IMR-90 (cell line): ENCODE measurements around the gene BCAS3. TPM values are rescaled to one million over a fixed set of nuclear protein-coding genes. Genes with fewer than 3 reads are reported as not detected.

Experiments
- ATAC-seq: fragments of 200-7000 bp; cut with Tn5 transposase; 2 replicates; pipeline ENCODE4 v1.9.1; 2020; ENCODE audit warnings: low read depth, mild to moderate bottlenecking, moderate library complexity
- BruUV-seq: library from RNA; stranded (reverse); fragments of 400-500 nt; replicated peaks from 2 replicates; lab custom pipeline; 2021; lab: Mats Ljungman, UMichigan
- CTCF ChIA-PET: fragments of 300-600 bp; formaldehyde crosslinking; extraction: SDS; loops from one replicate; lab custom pipeline; 2021; ENCODE audit warnings: antibody characterized with exemption; lab: Yijun Ruan, JAX
- POLR2A ChIA-PET: fragments of 300-600 bp; sonication (Branson Sonifier 250); formaldehyde crosslinking; loops from one replicate; lab custom pipeline; 2022; ENCODE audit warnings: antibody characterized with exemption; ENCODE audit not compliant: unreplicated experiment; lab: Charles Lee
- DNase-seq: peaks from one replicate; pipeline ENCODE4 v3.0.0; 2013
- H2AFZ ChIP-seq: replicated peaks from 2 replicates; pipeline ENCODE3; 2013; ENCODE audit warnings: low read length, mild to moderate bottlenecking; ENCODE audit not compliant: poor library complexity
- H2AK5ac ChIP-seq: 2 replicates; pipeline ENCODE4 v1.6.1; 2013; ENCODE audit warnings: low read depth, low read length, inconsistent platforms
- H2AK9ac ChIP-seq: replicated peaks from 2 replicates; pipeline ENCODE3; 2013; ENCODE audit warnings: mild to moderate bottlenecking, low read depth, low read length, moderate library complexity; ENCODE audit not compliant: poor library complexity
- H2BK120ac ChIP-seq: 2 replicates; pipeline ENCODE4 v1.6.1; 2013; ENCODE audit warnings: low read depth, low read length, inconsistent platforms
- H2BK15ac ChIP-seq: 3 replicates; pipeline ENCODE4 v1.6.1; 2013; ENCODE audit warnings: low read depth, low read length, inconsistent platforms
- H2BK20ac ChIP-seq: 2 replicates; pipeline ENCODE4 v1.6.1; 2013; ENCODE audit warnings: low read depth, mild to moderate bottlenecking, inconsistent platforms, low read length, moderate library complexity
- H2BK5ac ChIP-seq: 2 replicates; pipeline ENCODE4 v1.6.1; 2013; ENCODE audit warnings: mild to moderate bottlenecking, low read depth, low read length, inconsistent platforms; ENCODE audit not compliant: poor library complexity, severe bottlenecking
- H3K14ac ChIP-seq: replicated peaks from 2 replicates; pipeline ENCODE4 v1.6.1; 2013; ENCODE audit warnings: low read depth, low read length, inconsistent platforms
- H3K18ac ChIP-seq: 2 replicates; pipeline ENCODE4 v1.6.1; 2013; ENCODE audit warnings: low read depth, low read length, control low read depth
- H3K23ac ChIP-seq: 2 replicates; pipeline ENCODE4 v1.6.1; 2013; ENCODE audit warnings: low read depth, low read length, inconsistent platforms
- H3K27ac ChIP-seq: 2 replicates; pipeline ENCODE4 v1.5.1; 2013; ENCODE audit warnings: mild to moderate bottlenecking, control low read depth, low read length; ENCODE audit not compliant: insufficient read depth
- H3K27me3 ChIP-seq: 2 replicates; pipeline ENCODE4 v1.6.1; 2013; ENCODE audit warnings: low read length; ENCODE audit not compliant: control insufficient read depth, insufficient read depth
- H3K36me3 ChIP-seq: 2 replicates; pipeline ENCODE4 v1.6.1; 2013; ENCODE audit warnings: low read length, mixed read lengths; ENCODE audit not compliant: control insufficient read depth, insufficient read depth
- H3K4ac ChIP-seq: 2 replicates; pipeline ENCODE4 v1.6.1; 2013; ENCODE audit warnings: low read depth, low read length, inconsistent platforms
- H3K4me1 ChIP-seq: 2 replicates; pipeline ENCODE4 v1.6.1; 2013; ENCODE audit warnings: low read length, mixed read lengths; ENCODE audit not compliant: control insufficient read depth, insufficient read depth
- H3K4me2 ChIP-seq: 2 replicates; pipeline ENCODE4 v1.6.1; 2013; ENCODE audit warnings: low read depth, mild to moderate bottlenecking, control low read depth, low read length, moderate library complexity
- H3K4me3 ChIP-seq: 2 replicates; pipeline ENCODE4 v1.5.1; 2013; ENCODE audit warnings: low read depth, mild to moderate bottlenecking, control low read depth, low read length, moderate library complexity; ENCODE audit not compliant: insufficient read depth
- H3K56ac ChIP-seq: 2 replicates; pipeline ENCODE4 v1.6.1; 2013; ENCODE audit warnings: low read length, inconsistent platforms; ENCODE audit not compliant: insufficient read depth; ENCODE audit errors: extremely low read depth
- H3K79me1 ChIP-seq, 2 experiments: 2 replicates each; pipeline ENCODE4 v1.6.1; 2013; ENCODE audit warnings: low read length in 2 of 2, inconsistent platforms in 1 of 2, low read depth in 1 of 2
- H3K9ac ChIP-seq: 2 replicates; pipeline ENCODE4 v1.6.1; 2013; ENCODE audit warnings: low read depth, low read length, control low read depth
- H3K9me1 ChIP-seq: 2 replicates; pipeline ENCODE4 v1.6.1; 2013; ENCODE audit warnings: low read length, inconsistent platforms; ENCODE audit not compliant: insufficient read depth
- H3K9me3 ChIP-seq: 2 replicates; pipeline ENCODE4 v1.6.1; 2013; ENCODE audit warnings: low read length; ENCODE audit not compliant: control insufficient read depth, insufficient read depth
- H4K20me1 ChIP-seq: 2 replicates; pipeline ENCODE4 v1.6.1; 2013; ENCODE audit warnings: low read length, inconsistent platforms; ENCODE audit not compliant: insufficient read depth
- H4K5ac ChIP-seq: 2 replicates; pipeline ENCODE4 v1.6.1; 2013; ENCODE audit warnings: mild to moderate bottlenecking, low read depth, low read length, control low read depth
- H4K8ac ChIP-seq, 2 experiments: 2 replicates each; pipeline ENCODE4 v1.6.1; 2013; ENCODE audit warnings: low read depth in 2 of 2, low read length in 2 of 2, control low read depth in 1 of 2, inconsistent platforms in 1 of 2
- H4K91ac ChIP-seq: 2 replicates; pipeline ENCODE4 v1.6.1; 2013; ENCODE audit warnings: low read depth, low read length, inconsistent platforms; ENCODE audit not compliant: insufficient read depth
- BHLHE40 ChIP-seq: fragments of 150-350 bp; IDR thresholded peaks from 2 replicates; pipeline ENCODE4 v1.6.1; 2016; ENCODE audit warnings: mild to moderate bottlenecking, low read depth, low read length
- FOS ChIP-seq: fragments of 150-350 bp; IDR thresholded peaks from 2 replicates; pipeline ENCODE4 v1.6.1; 2016; ENCODE audit warnings: low read depth, low read length
- MAFK ChIP-seq: IDR thresholded peaks from 2 replicates; pipeline ENCODE4 v1.6.1; 2012; ENCODE audit warnings: low read depth, low read length, improper control_type of control experiment
- MAZ ChIP-seq: IDR thresholded peaks from 2 replicates; pipeline ENCODE4 v1.6.1; 2012; ENCODE audit warnings: low read depth, mild to moderate bottlenecking, low read length, improper control_type of control experiment, moderate library complexity, borderline replicate concordance
- NFE2L2 ChIP-seq: fragments of 150-350 bp; IDR thresholded peaks from 2 replicates; pipeline ENCODE4 v1.6.1; 2016; ENCODE audit warnings: low read depth, mild to moderate bottlenecking, low read length
- POLR2A ChIP-seq: IDR thresholded peaks from 2 replicates; pipeline ENCODE4 v1.6.1; 2012; ENCODE audit warnings: mild to moderate bottlenecking, low read depth, low read length
- RAD21 ChIP-seq: IDR thresholded peaks from 2 replicates; pipeline ENCODE4 v1.6.1; 2012; ENCODE audit warnings: low read length, improper control_type of control experiment
- SMC3 ChIP-seq: fragments of 150-350 bp; IDR thresholded peaks from 2 replicates; pipeline ENCODE4 v1.6.1; 2016; ENCODE audit warnings: low read depth, mild to moderate bottlenecking, antibody characterized with exemption, low read length, moderate library complexity
- WGBS, 2 experiments: methylation state at CpG; one replicate each; pipeline versions ENCODE4 v1.1.5 to v1.1.7; 2013; ENCODE audit warnings: missing lambda C conversion rate in 2 of 2; ENCODE audit not compliant: insufficient read length in 1 of 2; ENCODE audit errors: extremely low coverage in 2 of 2; 5-methylcytosine and 5-hydroxymethylcytosine counted together
- dilution Hi-C: fragments of 300-500 bp; cut with HindIII; formaldehyde crosslinking; loops from one replicate; pipeline ENCODE4 v1.14.3; 2018; ENCODE audit warnings: low sequenced_read_pairs; ENCODE audit not compliant: unreplicated experiment
- in situ Hi-C: fragments of 300-500 bp; cut with MboI; formaldehyde crosslinking; loops from 3 replicates; pipeline ENCODE4 v1.14.3; 2019; ENCODE audit warnings: low sequenced_read_pairs, inconsistent platforms, mixed read lengths
- intact Hi-C: fragments of 100-400 bp; cut with micrococcal nuclease; formaldehyde crosslinking; loops from 2 replicates; pipeline ENCODE4 v1.10.0; 2022
- polyA plus RNA-seq, 3 experiments: library from polyadenylated mRNA; depleted of rRNA; stranded (reverse); fragments of >200 nt; gene quantifications; 2 replicates each; pipeline ENCODE4 v1.2.3, GENCODE V29; 2012; ENCODE audit warnings: low replicate concordance in 1 of 3
- total RNA-seq: library from RNA; depleted of rRNA; stranded (reverse); fragments of >200 nt; gene quantifications from 2 replicates; pipeline ENCODE4 v1.2.3, GENCODE V29; 2012
- TF ChIP-seq, protein P1 (sequence below): conservative IDR thresholded peaks from 2 replicates; pipeline ENCODE4 v1.5.1; 2012; ENCODE audit warnings: mild to moderate bottlenecking, low read depth, low read length, improper control_type of control experiment
- TF ChIP-seq, protein P2 (sequence below): fragments of 150-350 bp; IDR thresholded peaks from 2 replicates; pipeline ENCODE4 v1.6.1; 2017; ENCODE audit warnings: mild to moderate bottlenecking, antibody characterized with exemption, low read length, low read depth
- TF ChIP-seq, protein P3 (sequence below): fragments of 150-350 bp; IDR thresholded peaks from 2 replicates; pipeline ENCODE4 v1.6.1; 2016; ENCODE audit warnings: low read depth, mild to moderate bottlenecking, low read length, moderate library complexity, borderline replicate concordance

BCAS3 gene
- total and polyA plus RNA-seq, 2 of the 4 experiments (the other 2 are of a cell fraction) = 6.3 to 27.1 TPM

DNA sequence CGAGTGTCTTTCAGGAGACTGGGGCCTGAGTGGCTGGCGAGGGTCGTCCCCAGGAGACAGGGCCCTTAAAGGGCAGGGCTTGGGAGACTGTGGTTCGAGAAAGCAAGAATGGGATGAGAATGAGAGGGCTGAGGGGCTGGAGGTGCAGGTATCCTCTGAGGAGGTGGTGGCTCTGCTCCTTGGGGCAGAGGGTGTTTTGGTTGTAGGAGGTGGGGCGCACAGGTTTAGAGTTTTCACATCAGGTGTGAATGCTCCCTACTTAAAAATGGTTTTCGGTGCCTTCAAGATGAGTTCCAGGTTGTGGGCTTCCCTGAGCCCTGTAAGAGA is 430 bp downstream of the BCAS3 start:
- peak overlapping the region; percentile 91 for H2AFZ ChIP-seq
- H3K27ac ChIP-seq = peak overlapping the region; percentile 43
- no TSS peak for BruUV-seq
- peak overlapping the region; percentile 19; the same call in 1 of the 2 replicates for H3K23ac ChIP-seq
- H3K56ac ChIP-seq = peak overlapping the region; percentile 47; the same call in 1 of the 2 replicates
- no peaks in the 10 kb centered on the region for H3K9me1 ChIP-seq
- in situ Hi-C loops = no loop called here
- H2BK15ac ChIP-seq = no peak overlapping the region
- H4K8ac ChIP-seq = peak overlapping the region in 1 of 2 experiments; percentile 41; a peak in 1 of 4 replicates
- WGBS, 2 experiments = 10% methylated on average over 6 of the region's 6 CpGs; no CpG with 5 or more reads in 1 of the 2 experiments
- TF ChIP-seq FOS = no peak
- TF ChIP-seq, protein P1, sequence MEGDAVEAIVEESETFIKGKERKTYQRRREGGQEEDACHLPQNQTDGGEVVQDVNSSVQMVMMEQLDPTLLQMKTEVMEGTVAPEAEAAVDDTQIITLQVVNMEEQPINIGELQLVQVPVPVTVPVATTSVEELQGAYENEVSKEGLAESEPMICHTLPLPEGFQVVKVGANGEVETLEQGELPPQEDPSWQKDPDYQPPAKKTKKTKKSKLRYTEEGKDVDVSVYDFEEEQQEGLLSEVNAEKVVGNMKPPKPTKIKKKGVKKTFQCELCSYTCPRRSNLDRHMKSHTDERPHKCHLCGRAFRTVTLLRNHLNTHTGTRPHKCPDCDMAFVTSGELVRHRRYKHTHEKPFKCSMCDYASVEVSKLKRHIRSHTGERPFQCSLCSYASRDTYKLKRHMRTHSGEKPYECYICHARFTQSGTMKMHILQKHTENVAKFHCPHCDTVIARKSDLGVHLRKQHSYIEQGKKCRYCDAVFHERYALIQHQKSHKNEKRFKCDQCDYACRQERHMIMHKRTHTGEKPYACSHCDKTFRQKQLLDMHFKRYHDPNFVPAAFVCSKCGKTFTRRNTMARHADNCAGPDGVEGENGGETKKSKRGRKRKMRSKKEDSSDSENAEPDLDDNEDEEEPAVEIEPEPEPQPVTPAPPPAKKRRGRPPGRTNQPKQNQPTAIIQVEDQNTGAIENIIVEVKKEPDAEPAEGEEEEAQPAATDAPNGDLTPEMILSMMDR = no peak
- no peak for TF ChIP-seq RAD21
- TF ChIP-seq, protein P2, sequence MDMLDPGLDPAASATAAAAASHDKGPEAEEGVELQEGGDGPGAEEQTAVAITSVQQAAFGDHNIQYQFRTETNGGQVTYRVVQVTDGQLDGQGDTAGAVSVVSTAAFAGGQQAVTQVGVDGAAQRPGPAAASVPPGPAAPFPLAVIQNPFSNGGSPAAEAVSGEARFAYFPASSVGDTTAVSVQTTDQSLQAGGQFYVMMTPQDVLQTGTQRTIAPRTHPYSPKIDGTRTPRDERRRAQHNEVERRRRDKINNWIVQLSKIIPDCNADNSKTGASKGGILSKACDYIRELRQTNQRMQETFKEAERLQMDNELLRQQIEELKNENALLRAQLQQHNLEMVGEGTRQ = no peak
- TF ChIP-seq, protein P3, sequence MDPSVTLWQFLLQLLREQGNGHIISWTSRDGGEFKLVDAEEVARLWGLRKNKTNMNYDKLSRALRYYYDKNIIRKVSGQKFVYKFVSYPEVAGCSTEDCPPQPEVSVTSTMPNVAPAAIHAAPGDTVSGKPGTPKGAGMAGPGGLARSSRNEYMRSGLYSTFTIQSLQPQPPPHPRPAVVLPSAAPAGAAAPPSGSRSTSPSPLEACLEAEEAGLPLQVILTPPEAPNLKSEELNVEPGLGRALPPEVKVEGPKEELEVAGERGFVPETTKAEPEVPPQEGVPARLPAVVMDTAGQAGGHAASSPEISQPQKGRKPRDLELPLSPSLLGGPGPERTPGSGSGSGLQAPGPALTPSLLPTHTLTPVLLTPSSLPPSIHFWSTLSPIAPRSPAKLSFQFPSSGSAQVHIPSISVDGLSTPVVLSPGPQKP = no peak
- no peak for TF ChIP-seq MAZ
- TF ChIP-seq POLR2A = no peak
- TF ChIP-seq NFE2L2 = no peak
- no peak for TF ChIP-seq SMC3
- TF ChIP-seq MAFK = no peak
- no peak for TF ChIP-seq BHLHE40
- H3K4ac ChIP-seq = peak overlapping the region; percentile 34
- peak overlapping the region; percentile 55 for H3K4me3 ChIP-seq
- no peak overlapping the region for H2BK20ac ChIP-seq
- H3K27me3 ChIP-seq = no peaks in the 10 kb centered on the region
- ChIA-PET POLR2A (no interaction called here), CTCF (no interaction called here)
- H2AK9ac ChIP-seq = peak overlapping the region; percentile 43
- ATAC-seq = no peak
- dilution Hi-C loops = no loop called here
- peak overlapping the region; percentile 75 for H3K14ac ChIP-seq
- DNase-seq = no peak
- peaks cover 3% of the 10 kb centered on the region; the same call in 1 of the 2 replicates for H3K4me1 ChIP-seq
- H2BK5ac ChIP-seq = peak overlapping the region; percentile 21
- H3K9me3 ChIP-seq = no peaks in the 10 kb centered on the region
- intact Hi-C loops = loop anchor here (5.0 kb wide), 1 partner anchor 649 kb away; no protein-coding TSS in a partner anchor
- no peaks in the 10 kb centered on the region for H3K36me3 ChIP-seq
- no peak overlapping the region for H3K18ac ChIP-seq
- no peak overlapping the region for H2AK5ac ChIP-seq
- no peak overlapping the region; the same call in 1 of the 2 replicates for H4K91ac ChIP-seq
- peak overlapping the region; percentile 10; the same call in 1 of the 2 replicates for H4K5ac ChIP-seq
- H3K79me1 ChIP-seq = peaks cover 9 to 10% of the 10 kb centered on the region in 2 experiments; a peak in 3 of 4 replicates
- no peaks in the 10 kb centered on the region for H4K20me1 ChIP-seq
- H2BK120ac ChIP-seq = no peak overlapping the region
- H3K9ac ChIP-seq = peak overlapping the region; percentile 70
- H3K4me2 ChIP-seq = peak overlapping the region; percentile 93
